RWPE2 (cell line): ENCODE results near the gene VIPR2.

Source experiments
- ATAC-seq: fragments of 200-7000 bp; cut with Tn5 transposase; 3 replicates; pipeline ENCODE4 v1.9.1; 2021; ENCODE audit warnings: low read depth
- DNase-seq: peaks from one replicate; pipeline ENCODE4 v3.0.0-alpha.2; 2020; ENCODE audit warnings: low spot score
- H3K27ac ChIP-seq: fragments of 450-650 bp; 2 replicates; pipeline ENCODE4 v1.5.1; 2017; ENCODE audit warnings: mild to moderate bottlenecking; ENCODE audit not compliant: poor library complexity, severe bottlenecking
- H3K27me3 ChIP-seq: fragments of 250-450 bp; sonication (Bioruptor Pico); 2 replicates; pipeline ENCODE4 v1.5.1; 2021; ENCODE audit warnings: mild to moderate bottlenecking, moderate library complexity; ENCODE audit not compliant: insufficient read depth, poor library complexity, severe bottlenecking
- H3K36me3 ChIP-seq: fragments of 250-450 bp; sonication (Bioruptor Pico); 2 replicates; pipeline ENCODE4 v1.5.1; 2020; ENCODE audit warnings: low read depth, mild to moderate bottlenecking, moderate library complexity
- H3K4me1 ChIP-seq: fragments of 250-450 bp; sonication (Bioruptor Pico); 2 replicates; pipeline ENCODE4 v1.5.1; 2021; ENCODE audit warnings: mild to moderate bottlenecking, moderate library complexity; ENCODE audit not compliant: insufficient read depth, poor library complexity, severe bottlenecking
- H3K4me3 ChIP-seq: fragments of 250-450 bp; sonication (Bioruptor Pico); 2 replicates; pipeline ENCODE4 v1.5.1; 2021; ENCODE audit warnings: mild to moderate bottlenecking, moderate library complexity; ENCODE audit not compliant: severe bottlenecking
- H3K9me3 ChIP-seq: fragments of 250-450 bp; sonication (Bioruptor Pico); 2 replicates; pipeline ENCODE4 v1.5.1; 2021; ENCODE audit warnings: mild to moderate bottlenecking, moderate library complexity; ENCODE audit not compliant: severe bottlenecking
- CTCF ChIP-seq: fragments of 450-650 bp; IDR thresholded peaks from one replicate; pipeline ENCODE4 v1.5.1; 2017; ENCODE audit warnings: mild to moderate bottlenecking, moderate library complexity; ENCODE audit not compliant: poor library complexity, severe bottlenecking

VIPR2 gene

GRCh38 chr7:159147246-159147645, 2.6 kb upstream of the VIPR2 start:
- Histone ChIP-seq H3K4me1 (no peaks in the 10 kb centered on the region), H3K4me3 (no peak overlapping the region), H3K27ac (no peak overlapping the region), H3K36me3 (no peaks in the 10 kb centered on the region), H3K27me3 (peaks cover 43% of the 10 kb centered on the region), H3K9me3 (peaks cover 2% of the 10 kb centered on the region)
- ATAC-seq (no peak), DNase-seq (no peak)
- no peak for TF ChIP-seq CTCF

GRCh38 chr7:159146084-159146858, 1.6 kb upstream of the VIPR2 start:
- Histone ChIP-seq H3K27me3 (peaks cover 43% of the 10 kb centered on the region), H3K9me3 (peaks cover 2% of the 10 kb centered on the region), H3K4me1 (no peaks in the 10 kb centered on the region), H3K27ac (no peak overlapping the region), H3K4me3 (no peak overlapping the region), H3K36me3 (no peaks in the 10 kb centered on the region)
- no peak for TF ChIP-seq CTCF
- DNase-seq = no peak
- no peak for ATAC-seq

- peaks cover 2% of the 10 kb centered on the region for H3K9me3 ChIP-seq
- H3K4me1 ChIP-seq = no peaks in the 10 kb centered on the region
- H3K27me3 ChIP-seq = peaks cover 39% of the 10 kb centered on the region
- no peaks in the 10 kb centered on the region for H3K36me3 ChIP-seq
- DNase-seq (no peak), ATAC-seq (no peak)
- H3K4me3 ChIP-seq = no peak overlapping the region
- no peak for TF ChIP-seq CTCF
- H3K27ac ChIP-seq = no peak overlapping the region
These were observed 806 bp upstream of the VIPR2 start for GRCh38 chr7:159145490-159145855.

- Histone ChIP-seq H3K4me1 (no peaks in the 10 kb centered on the region), H3K9me3 (peaks cover 2% of the 10 kb centered on the region), H3K4me3 (no peak overlapping the region), H3K27me3 (peaks cover 39% of the 10 kb centered on the region), H3K36me3 (no peaks in the 10 kb centered on the region), H3K27ac (no peak overlapping the region)
- ATAC-seq = peak; percentile 40; the same call in 1 of the 3 replicates
- DNase-seq = no peak
- TF ChIP-seq CTCF = no peak
These were observed 598 bp downstream of the VIPR2 start for GRCh38 chr7:159143780-159144757.
